HG03066 (cell line): ENCODE measurements around the gene AP3B2.
"Not testable (repeated sequence)": the region's sequence is repeated elsewhere in the genome, so short reads cannot be mapped to it uniquely, and the experiment has no call there.

Source experiments
- ATAC-seq: cut with Tn5 transposase; IDR thresholded peaks from one replicate; pipeline ENCODE4 v1.9.1; 2021; ENCODE audit warnings: low read depth; ENCODE audit not compliant: unreplicated experiment

Gene AP3B2

DNA sequence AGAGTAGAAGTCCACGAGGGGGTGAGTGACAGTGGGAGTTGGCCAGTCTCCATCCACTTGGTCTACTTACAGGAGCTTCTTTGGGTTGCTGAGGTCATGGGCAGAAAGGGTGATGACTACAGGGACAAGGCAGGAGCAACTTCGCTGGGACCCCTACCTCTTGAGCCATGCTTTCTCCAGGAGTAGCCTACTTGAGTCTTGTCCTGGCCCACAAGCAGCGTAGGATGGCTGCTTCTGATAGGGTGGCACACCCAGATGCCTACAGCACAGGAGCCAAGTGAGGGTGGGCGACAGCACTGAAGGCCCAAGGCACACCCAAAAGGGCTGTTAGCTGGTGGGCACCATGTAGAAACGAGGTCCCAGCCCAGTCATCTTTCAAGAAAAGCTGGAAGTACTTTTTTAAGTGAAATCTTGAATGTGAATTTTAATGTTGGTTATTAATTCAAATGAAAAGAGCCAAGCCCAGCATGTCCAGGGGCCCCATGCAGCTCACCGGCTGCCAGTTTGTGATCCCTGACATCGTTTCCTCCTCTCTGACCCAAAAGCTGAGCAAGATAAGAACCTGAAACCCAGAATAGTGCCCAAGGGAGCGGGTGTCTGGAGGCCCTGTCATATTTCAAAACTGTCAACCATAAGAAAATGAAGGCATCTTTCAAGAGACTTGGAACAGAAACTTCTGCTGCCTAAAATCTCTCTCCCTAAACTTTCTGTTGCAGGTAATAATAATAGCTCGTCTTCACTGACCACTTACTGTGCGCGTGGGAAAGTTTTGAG, 60.3 kb downstream of the AP3B2 start:
- ATAC-seq = no peak

DNA sequence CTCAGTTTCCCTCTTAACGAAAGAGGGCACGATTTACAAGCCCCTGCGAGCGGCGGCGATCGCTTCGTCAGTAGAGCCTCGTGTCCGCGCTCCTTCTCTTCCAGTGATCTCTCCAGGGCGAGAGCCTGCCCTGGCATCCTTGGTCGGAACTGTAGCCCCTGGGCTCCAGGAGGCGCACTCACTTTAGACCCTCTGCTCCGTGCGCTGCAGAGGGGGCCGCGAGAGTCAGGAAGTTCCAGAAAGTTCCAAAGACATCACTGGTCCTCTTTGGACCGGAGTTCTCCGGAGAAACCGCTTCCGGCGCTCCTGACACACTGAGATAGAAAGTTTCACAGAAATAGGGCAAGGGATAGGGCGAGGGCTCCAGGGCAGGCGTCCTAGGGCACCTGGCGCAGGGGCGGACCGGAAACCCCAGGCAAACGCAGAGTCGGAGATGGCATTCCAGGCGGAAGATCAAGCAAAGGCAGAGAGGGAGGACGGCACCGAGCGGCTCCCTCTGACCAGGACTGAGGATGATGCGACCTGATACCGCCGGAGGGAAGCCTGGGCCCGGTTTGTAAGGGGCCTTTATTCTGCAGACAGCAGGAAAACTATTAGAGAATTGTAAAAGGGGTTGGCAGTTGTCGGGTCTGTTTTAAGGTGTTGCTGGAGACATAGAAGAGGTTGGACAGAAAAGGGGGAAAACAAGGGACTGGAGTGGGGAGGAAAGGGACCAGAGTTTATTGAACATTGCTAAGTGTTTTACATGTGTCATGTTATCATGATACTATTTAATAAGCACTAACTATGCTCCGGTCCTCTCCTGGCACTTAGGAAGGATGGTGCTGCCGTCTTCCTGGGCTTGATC, 61.2 kb downstream of the AP3B2 start:
- ATAC-seq = no peak

GRCh38 chr15:82647835-82648256, 61.8 kb downstream of the AP3B2 start:
- ATAC-seq = no peak

DNA sequence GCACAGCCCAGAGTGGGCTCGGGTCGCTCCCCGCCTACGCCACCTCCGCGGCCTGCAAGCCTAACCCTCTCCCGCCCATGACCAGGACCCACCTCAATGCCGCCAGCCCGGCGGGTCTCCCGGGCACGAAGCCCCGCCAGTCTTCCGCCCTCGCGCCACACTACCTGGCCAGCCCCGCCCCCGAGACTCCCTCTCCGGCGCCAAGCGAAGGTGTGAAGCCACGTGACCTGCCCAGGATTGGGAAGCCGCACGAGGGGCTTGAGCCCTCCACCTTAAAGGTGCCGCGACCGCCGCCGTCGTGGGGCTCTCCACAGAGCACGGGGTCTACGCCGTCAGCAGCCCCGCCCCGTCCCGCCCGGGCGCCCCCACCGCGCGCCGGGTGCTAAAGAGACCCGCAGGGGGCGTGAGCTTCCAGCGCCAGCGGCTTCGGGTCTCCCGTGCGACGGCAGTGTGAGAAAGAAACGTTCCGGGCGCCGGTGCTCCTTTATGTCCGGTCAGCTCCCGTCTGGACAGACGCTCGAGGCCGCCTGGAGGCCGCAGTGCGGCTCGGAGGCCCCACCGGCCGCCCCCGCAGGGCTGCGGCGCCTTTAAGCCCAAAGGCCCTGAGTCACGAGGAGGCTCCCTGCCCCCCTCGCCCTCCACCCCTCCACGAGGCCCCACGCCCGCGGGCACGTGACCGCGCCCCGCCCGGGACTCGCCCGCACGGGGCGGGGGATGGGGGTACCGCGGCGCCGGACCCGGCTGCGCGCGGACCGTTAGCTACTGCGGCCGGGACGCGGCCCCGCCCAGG, 62.4 kb downstream of the AP3B2 start, which contains the start of gene CPEB1:
Gene CPEB1, minus strand, starts transcription at position 319 of the 790 bp plus-strand sequence. CDS start 18,904 bp downstream, outside the sequence.
- ATAC-seq = no peak

GRCh38 chr15:82646250-82647044, 63.2 kb downstream of the AP3B2 start:
- ATAC-seq = no peak

DNA sequence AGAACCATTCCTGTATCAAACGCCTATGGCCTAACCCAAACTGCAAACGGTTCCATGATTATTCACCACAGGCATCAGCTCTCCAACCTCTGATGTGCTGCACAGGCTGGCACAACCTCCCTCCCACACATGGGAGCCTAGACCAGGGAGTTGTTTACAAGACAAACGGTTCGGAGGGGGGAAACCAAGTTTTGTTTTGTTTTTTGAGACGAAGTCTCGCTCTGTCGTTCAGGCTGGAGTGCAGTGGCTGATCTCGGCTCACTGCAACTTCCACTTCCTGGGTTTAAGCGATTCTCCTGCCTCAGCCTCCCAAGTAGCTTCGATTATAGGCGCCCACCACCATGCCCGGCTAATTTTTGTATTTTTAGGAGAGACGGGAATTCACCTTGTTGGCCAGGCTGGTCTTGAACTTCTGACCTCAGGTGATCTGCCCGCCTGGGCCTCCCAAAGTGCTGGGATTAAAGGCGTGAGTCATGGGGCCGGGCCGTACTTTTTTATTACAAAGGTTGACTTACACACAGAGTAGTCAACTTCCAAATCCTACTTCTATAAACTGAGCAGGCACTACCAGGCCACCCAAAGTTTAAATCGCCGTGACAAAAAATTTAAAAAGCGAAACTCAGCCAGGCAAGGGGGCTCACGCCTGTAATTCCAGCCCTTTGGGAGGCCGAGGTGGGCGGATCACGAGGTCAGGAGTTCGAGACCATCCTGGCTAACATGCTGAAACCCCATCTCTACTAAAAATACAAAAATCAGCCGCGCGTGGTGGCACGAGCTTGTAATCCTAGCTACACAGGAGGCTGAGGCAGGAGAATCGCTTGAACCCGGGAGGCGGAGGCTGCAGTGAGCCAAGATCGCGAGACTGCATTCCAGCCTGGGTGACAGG, 64.5 kb downstream of the AP3B2 start:
- ATAC-seq = not testable (repeated sequence)

- no peak for ATAC-seq
These were observed 65.7 kb downstream of the AP3B2 start for GRCh38 chr15:82643992-82644391.

- no peak for ATAC-seq
These were observed 67.0 kb downstream of the AP3B2 start for GRCh38 chr15:82642656-82643055.

- ATAC-seq = no peak
These were observed 68.4 kb downstream of the AP3B2 start for GRCh38 chr15:82641129-82641798.

DNA sequence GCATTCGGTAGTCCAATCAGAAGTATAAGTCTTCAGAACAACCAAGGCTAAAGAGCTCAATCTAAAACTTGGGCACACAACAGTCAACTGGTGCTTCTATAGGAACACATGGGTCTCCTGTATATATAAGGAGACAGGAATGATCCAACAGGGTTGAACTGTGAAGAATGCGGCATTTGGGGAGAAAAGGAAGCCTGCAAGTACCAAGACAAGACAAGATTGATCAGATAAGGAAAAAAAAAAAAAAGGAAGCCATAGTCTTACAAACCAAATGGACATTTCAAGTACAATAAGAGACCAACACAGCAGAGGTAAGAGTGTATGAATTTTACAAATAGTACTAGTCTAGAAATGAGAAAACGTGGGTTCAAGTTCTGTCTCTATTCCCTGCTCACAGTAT, 69.0 kb downstream of the AP3B2 start:
- no peak for ATAC-seq

- ATAC-seq = no peak
These were observed 73.9 kb downstream of the AP3B2 start for GRCh38 chr15:82635798-82636197.

DNA sequence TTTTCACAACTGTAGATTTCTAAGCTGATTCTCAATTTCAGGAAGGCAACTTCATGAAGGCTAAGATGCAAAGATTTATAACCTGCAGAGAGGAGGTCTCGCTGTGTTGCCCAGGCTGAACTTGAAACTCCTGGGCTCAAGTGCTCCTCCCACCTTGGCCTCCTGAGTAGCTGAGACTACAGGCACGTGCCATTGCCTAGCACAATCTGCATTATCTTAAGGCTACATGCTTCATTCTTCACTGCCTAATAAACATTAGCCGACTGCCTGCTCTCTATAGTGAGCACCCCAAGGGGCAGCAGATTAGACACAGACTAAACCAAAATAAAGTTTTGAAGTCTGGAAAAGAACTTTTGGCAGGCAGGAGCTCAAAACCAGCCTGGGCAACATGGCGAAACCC, 79.6 kb downstream of the AP3B2 start:
- ATAC-seq = no peak

GRCh38 chr15:82625136-82625535, 84.5 kb downstream of the AP3B2 start:
- no peak for ATAC-seq

- no peak for ATAC-seq
These were observed 85.2 kb downstream of the AP3B2 start for GRCh38 chr15:82624438-82624837.

GRCh38 chr15:82624008-82624407, 85.7 kb downstream of the AP3B2 start:
- ATAC-seq = no peak

- no peak for ATAC-seq
These were observed 87.7 kb downstream of the AP3B2 start for GRCh38 chr15:82621970-82622369.

DNA sequence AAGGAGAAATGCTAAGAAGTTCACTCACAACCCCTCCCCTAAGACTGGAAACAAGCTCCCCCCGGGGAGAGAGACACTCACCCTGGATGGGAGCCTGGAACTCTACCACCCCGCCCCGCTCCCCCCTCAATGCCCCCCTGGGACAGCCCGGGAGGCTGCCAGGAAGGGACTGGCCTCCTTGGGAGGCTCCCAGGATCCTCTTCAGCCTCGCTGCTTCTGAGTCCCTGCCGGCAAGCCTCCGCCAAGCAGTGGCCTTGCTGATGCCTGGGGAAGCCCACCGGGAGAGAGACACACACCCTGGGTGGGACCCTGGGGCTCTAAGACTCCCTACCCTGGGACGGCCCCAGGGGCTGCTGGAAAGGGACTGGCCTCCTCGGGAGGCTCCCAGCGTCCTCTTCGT, 95.9 kb downstream of the AP3B2 start:
- no peak for ATAC-seq

GRCh38 chr15:82611348-82611747, 98.3 kb downstream of the AP3B2 start:
- no peak for ATAC-seq
